ENCODE results near the gene GLI3. TPM values are rescaled to one million over a fixed set of nuclear protein-coding genes. Genes with fewer than 3 reads are reported as not detected.

The GLI3 gene
- total RNA-seq, 1 donor from 2014 or later: 57.0 TPM

- H3K27me3 Mint-ChIP-seq (ENCODE audit: unreplicated experiment): no peaks in the 10 kb centered on the region
These were observed 79.9 kb downstream of the GLI3 start for GRCh38 chr7:42156967-42157721.

GRCh38 chr7:42156291-42156865, 80.6 kb downstream of the GLI3 start:
- TF ChIP-seq CTCF (IDR thresholded peaks at IDR 0.05): no peak
- H3K4me3 Mint-ChIP-seq (ENCODE audit: unreplicated experiment): no peak overlapping the region
- no peaks in the 10 kb centered on the region for H3K27me3 Mint-ChIP-seq (ENCODE audit: unreplicated experiment)
- peaks cover 29% of the 10 kb centered on the region for H3K4me1 Mint-ChIP-seq (ENCODE audit: unreplicated experiment)
- no peak overlapping the region for H3K27ac Mint-ChIP-seq (ENCODE audit: unreplicated experiment)
- no peaks in the 10 kb centered on the region for H3K36me3 Mint-ChIP-seq (ENCODE audit: unreplicated experiment)
- no peaks in the 10 kb centered on the region for H3K9me3 Mint-ChIP-seq (ENCODE audit: unreplicated experiment)
- DNase-seq (ENCODE audit: extremely low spot score, unreplicated experiment): no peak

More at GRCh38 chr7:42156967-42157721, 79.9 kb downstream of the GLI3 start:
- DNase-seq (ENCODE audit: extremely low spot score, unreplicated experiment): no peak
- Mint-ChIP-seq H3K4me1 (ENCODE audit: unreplicated experiment) (peaks cover 30% of the 10 kb centered on the region), H3K36me3 (ENCODE audit: unreplicated experiment) (no peaks in the 10 kb centered on the region), H3K27ac (ENCODE audit: unreplicated experiment) (no peak overlapping the region), H3K9me3 (ENCODE audit: unreplicated experiment) (no peaks in the 10 kb centered on the region), H3K4me3 (ENCODE audit: unreplicated experiment) (no peak overlapping the region)
- TF ChIP-seq CTCF (IDR thresholded peaks at IDR 0.05): no peak

- no peaks in the 10 kb centered on the region for H3K27me3 Mint-ChIP-seq (ENCODE audit: unreplicated experiment)
- no peaks in the 10 kb centered on the region for H3K9me3 Mint-ChIP-seq (ENCODE audit: unreplicated experiment)
- peaks cover 28% of the 10 kb centered on the region for H3K4me1 Mint-ChIP-seq (ENCODE audit: unreplicated experiment)
- no peak overlapping the region for H3K27ac Mint-ChIP-seq (ENCODE audit: unreplicated experiment)
- no peak for DNase-seq (ENCODE audit: extremely low spot score, unreplicated experiment)
- no peak overlapping the region for H3K4me3 Mint-ChIP-seq (ENCODE audit: unreplicated experiment)
- TF ChIP-seq CTCF (IDR thresholded peaks at IDR 0.05): no peak
- no peaks in the 10 kb centered on the region for H3K36me3 Mint-ChIP-seq (ENCODE audit: unreplicated experiment)
These were observed 81.3 kb downstream of the GLI3 start for GRCh38 chr7:42155584-42156290.

GRCh38 chr7:42154173-42154572, 82.8 kb downstream of the GLI3 start:
- Mint-ChIP-seq H3K9me3 (ENCODE audit: unreplicated experiment) (no peaks in the 10 kb centered on the region), H3K27me3 (ENCODE audit: unreplicated experiment) (no peaks in the 10 kb centered on the region), H3K4me1 (ENCODE audit: unreplicated experiment) (peaks cover 28% of the 10 kb centered on the region), H3K27ac (ENCODE audit: unreplicated experiment) (no peak overlapping the region), H3K36me3 (ENCODE audit: unreplicated experiment) (no peaks in the 10 kb centered on the region), H3K4me3 (ENCODE audit: unreplicated experiment) (no peak overlapping the region)
- TF ChIP-seq CTCF (IDR thresholded peaks at IDR 0.05): no peak
- DNase-seq (ENCODE audit: extremely low spot score, unreplicated experiment): no peak
